ENCODE results near the gene FOXF1.

- TF ChIP-seq CTCF (IDR thresholded peaks at IDR 0.05) (no peak), ZFX (IDR thresholded peaks at IDR 0.05; ENCODE audit: borderline replicate concordance) (no peak)
These were observed 47.8 kb upstream of the FOXF1 start for GRCh38 chr16:86462334-86463084.

Data from 22Rv1 (cell line).